ENCODE results near the gene TMIE.

TMIE gene

GRCh38 chr3:46701181-46701939, at the start of gene TMIE:
Gene TMIE, plus strand, starts transcription at chr3:46701392. Its CDS starts 96 bp downstream, at chr3:46701488.
- no peak for DNase-seq (ENCODE audit: low spot score)

GRCh38 chr3:46655271-46655670, 45.9 kb upstream of the TMIE start:
- DNase-seq (ENCODE audit: low spot score): no peak

- DNase-seq (ENCODE audit: low spot score): no peak
These were observed 44.2 kb upstream of the TMIE start for GRCh38 chr3:46656778-46657556.

- no peak for DNase-seq (ENCODE audit: low spot score)
These were observed 41.9 kb upstream of the TMIE start for GRCh38 chr3:46659285-46659684.

GRCh38 chr3:46660003-46660402, 41.2 kb upstream of the TMIE start:
- DNase-seq (ENCODE audit: low spot score): no peak

GRCh38 chr3:46660543-46661523, 40.4 kb upstream of the TMIE start:
- no peak for DNase-seq (ENCODE audit: low spot score)

GRCh38 chr3:46661776-46662766, 39.1 kb upstream of the TMIE start:
- no peak for DNase-seq (ENCODE audit: low spot score)

GRCh38 chr3:46662771-46663551, 38.2 kb upstream of the TMIE start:
- no peak for DNase-seq (ENCODE audit: low spot score)

- DNase-seq (ENCODE audit: low spot score): no peak
These were observed 37.5 kb upstream of the TMIE start for GRCh38 chr3:46663591-46664135.

GRCh38 chr3:46664188-46664970, 36.8 kb upstream of the TMIE start:
- DNase-seq (ENCODE audit: low spot score): no peak

- no peak for DNase-seq (ENCODE audit: low spot score)
These were observed 36.0 kb upstream of the TMIE start for GRCh38 chr3:46664971-46665762.

- DNase-seq (ENCODE audit: low spot score): no peak
These were observed 35.3 kb upstream of the TMIE start for GRCh38 chr3:46665763-46666452.

- DNase-seq (ENCODE audit: low spot score): no peak
These were observed 34.7 kb upstream of the TMIE start for GRCh38 chr3:46666453-46666845.

- no peak for DNase-seq (ENCODE audit: low spot score)
These were observed 34.1 kb upstream of the TMIE start for GRCh38 chr3:46667061-46667621.

GRCh38 chr3:46667657-46668056, 33.5 kb upstream of the TMIE start:
- DNase-seq (ENCODE audit: low spot score): no peak

GRCh38 chr3:46668116-46668515, 33.1 kb upstream of the TMIE start:
- no peak for DNase-seq (ENCODE audit: low spot score)

- DNase-seq (ENCODE audit: low spot score): no peak
These were observed 32.6 kb upstream of the TMIE start for GRCh38 chr3:46668591-46668990.
